T-helper 2 cell treated with Interferon-gamma antibody and Interleukin-4, amounts not matched to agents 5 μg/mL and 100 μg/mL, for 36 hours (primary cell): ENCODE measurements around the gene SHISA6.

Experiments
- DNase-seq: peaks from one replicate; pipeline ENCODE4 v3.0.0; 2021; ENCODE audit warnings: low spot score
- H3K27ac Mint-ChIP-seq: one replicate; pipeline ENCODE4 v1.8.0; 2021; ENCODE audit warnings: mild to moderate bottlenecking, mixed read lengths
- H3K27me3 Mint-ChIP-seq: one replicate; pipeline ENCODE4 v1.8.0; 2021; ENCODE audit warnings: low read depth, mixed read lengths
- H3K36me3 Mint-ChIP-seq: one replicate; pipeline ENCODE4 v1.8.0; 2021; ENCODE audit warnings: low read depth, mixed read lengths
- H3K4me1 Mint-ChIP-seq: one replicate; pipeline ENCODE4 v1.8.0; 2021; ENCODE audit warnings: low read depth, mixed read lengths
- H3K4me3 Mint-ChIP-seq: one replicate; pipeline ENCODE4 v1.8.0; 2022; ENCODE audit warnings: mild to moderate bottlenecking, moderate library complexity, mixed read lengths
- H3K9me3 Mint-ChIP-seq: one replicate; pipeline ENCODE4 v1.8.0; 2021; ENCODE audit warnings: mixed read lengths

SHISA6 gene

DNA sequence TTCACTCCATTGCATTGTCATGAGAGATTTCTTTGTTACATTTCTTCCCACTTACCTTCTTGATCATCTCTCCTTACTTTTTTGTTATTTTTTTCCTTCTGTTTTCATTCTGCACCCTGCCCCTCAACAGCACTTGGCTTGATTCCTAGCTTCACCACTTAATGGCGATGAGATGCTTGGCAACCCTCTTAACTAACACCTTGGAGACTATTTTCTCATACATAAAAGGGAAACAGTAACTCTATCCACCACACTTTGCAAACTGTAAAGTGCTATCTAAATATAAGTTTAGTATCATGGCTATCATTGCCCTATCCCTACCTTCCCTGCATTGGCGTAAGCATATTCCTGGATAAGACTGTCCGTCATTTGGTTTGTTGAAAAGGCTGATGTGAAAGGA, 177.3 kb downstream of the SHISA6 start:
- H3K27me3 Mint-ChIP-seq, result no peaks in the 10 kb centered on the region
- no peak for DNase-seq
- no peaks in the 10 kb centered on the region for H3K4me1 Mint-ChIP-seq
- H3K4me3 Mint-ChIP-seq, result no peak overlapping the region
- H3K36me3 Mint-ChIP-seq, result no peaks in the 10 kb centered on the region
- peaks cover 25% of the 10 kb centered on the region for H3K9me3 Mint-ChIP-seq
- no peak overlapping the region for H3K27ac Mint-ChIP-seq

DNA sequence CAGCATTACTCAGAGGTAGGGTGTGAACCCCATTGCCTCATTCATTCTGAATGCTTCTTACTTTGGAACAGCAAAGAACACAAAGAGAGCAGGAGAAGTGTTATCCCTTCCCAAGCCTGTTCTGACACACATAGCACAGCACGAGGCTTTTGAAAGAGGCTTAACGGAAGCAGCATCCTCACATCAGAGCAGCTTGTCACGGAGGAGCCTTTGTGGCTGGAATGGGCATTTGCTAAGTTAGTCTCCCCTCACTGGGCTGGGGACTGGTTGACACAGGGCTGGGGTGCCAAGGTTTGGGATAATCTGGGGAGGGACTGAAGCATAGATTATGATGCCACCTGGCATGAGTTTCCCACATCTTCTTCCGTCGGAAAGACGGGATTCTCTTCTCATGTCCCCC, 189.7 kb downstream of the SHISA6 start:
- Mint-ChIP-seq H3K4me3 (no peak overlapping the region), H3K36me3 (no peaks in the 10 kb centered on the region), H3K4me1 (no peaks in the 10 kb centered on the region), H3K27ac (no peak overlapping the region), H3K9me3 (peaks cover 38% of the 10 kb centered on the region), H3K27me3 (no peaks in the 10 kb centered on the region)
- DNase-seq, result no peak

DNA sequence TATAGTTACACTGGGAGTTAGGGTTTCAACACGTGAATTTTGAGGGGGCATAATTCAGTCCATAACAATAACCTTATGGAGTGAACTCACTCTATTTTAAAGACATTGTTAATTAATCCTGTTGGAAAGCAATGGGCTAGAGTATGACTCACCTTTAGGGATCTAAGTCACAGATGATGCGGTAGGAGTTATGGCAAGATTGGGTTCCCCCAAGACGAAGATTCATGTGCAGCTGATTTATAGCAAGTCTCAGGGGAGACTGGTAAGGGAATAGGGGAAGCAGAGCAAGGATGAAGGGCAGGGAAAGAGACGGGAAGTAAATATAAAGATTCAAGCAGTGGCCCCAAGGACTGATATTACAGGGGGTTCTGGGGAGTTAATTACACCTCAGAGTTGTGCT, 197.7 kb downstream of the SHISA6 start:
- no peaks in the 10 kb centered on the region for H3K4me1 Mint-ChIP-seq
- no peak overlapping the region for H3K4me3 Mint-ChIP-seq
- no peaks in the 10 kb centered on the region for H3K36me3 Mint-ChIP-seq
- H3K27me3 Mint-ChIP-seq, result no peaks in the 10 kb centered on the region
- no peak for DNase-seq
- no peak overlapping the region for H3K27ac Mint-ChIP-seq
- peaks cover 43% of the 10 kb centered on the region for H3K9me3 Mint-ChIP-seq

DNA sequence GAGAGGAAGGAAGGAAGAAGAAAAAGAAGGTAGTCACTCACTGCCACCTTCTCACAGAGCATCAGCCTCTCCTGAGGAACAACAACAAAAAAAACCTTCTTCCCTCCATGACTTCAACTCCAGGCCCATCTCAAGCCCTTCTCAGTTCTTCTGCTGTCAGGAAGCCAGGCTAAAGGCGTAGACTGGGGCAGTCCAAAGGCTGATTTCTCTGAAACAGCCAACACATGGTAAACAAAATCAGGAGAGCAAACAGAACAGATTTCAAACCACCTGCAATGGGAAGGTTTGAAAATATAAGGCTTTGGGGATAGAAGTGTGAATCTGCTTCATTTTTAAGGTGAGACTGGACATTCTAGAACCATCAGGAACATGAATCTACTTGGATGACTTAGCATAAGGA, 200.0 kb downstream of the SHISA6 start:
- Mint-ChIP-seq H3K9me3 (peaks cover 44% of the 10 kb centered on the region), H3K4me1 (no peaks in the 10 kb centered on the region), H3K27ac (no peak overlapping the region), H3K4me3 (no peak overlapping the region), H3K27me3 (no peaks in the 10 kb centered on the region), H3K36me3 (no peaks in the 10 kb centered on the region)
- DNase-seq, result no peak

DNA sequence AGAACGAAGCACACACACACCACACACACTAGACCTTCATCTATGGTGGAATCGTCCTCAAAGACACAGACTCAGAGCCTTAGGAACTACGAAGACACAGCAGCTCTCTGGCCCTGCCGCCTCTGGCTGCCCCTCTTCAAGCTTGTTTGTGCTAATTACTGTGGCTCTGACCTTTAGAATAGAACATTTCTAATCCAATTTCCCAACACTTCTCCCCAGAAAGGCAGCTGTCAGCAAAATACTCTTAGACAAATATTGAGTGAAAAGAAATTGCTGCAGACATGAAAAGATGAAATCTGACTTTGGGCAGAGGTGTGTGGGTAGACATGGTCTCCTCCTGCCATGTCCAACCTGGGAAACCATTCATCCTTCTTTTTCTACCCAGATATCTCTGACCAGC, 205.3 kb downstream of the SHISA6 start:
- Mint-ChIP-seq H3K4me1 (no peaks in the 10 kb centered on the region), H3K4me3 (no peak overlapping the region), H3K36me3 (no peaks in the 10 kb centered on the region), H3K27ac (no peak overlapping the region), H3K27me3 (no peaks in the 10 kb centered on the region), H3K9me3 (peaks cover 38% of the 10 kb centered on the region)
- DNase-seq, result no peak

DNA sequence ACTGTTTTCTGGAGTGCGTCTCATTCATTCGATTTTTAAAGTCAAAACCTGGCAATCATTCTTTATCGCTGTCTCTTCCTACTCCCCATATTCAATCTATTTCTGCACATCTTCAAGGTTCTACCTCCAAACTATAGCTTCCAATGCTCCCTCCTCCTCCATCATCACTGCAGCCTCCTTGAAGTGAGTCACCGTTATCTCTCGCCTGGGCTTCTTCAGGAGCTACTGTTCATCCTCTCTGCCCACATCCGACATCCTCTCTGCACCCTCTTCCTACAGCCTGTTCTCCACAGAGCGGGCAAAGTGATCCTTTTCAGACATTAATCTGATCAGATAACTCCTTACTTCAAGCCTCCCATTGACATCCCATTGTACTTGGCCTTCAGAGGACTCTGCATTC, 213.1 kb downstream of the SHISA6 start:
- no peak for DNase-seq
- Mint-ChIP-seq H3K4me3 (no peak overlapping the region), H3K9me3 (peaks cover 44% of the 10 kb centered on the region), H3K27ac (no peak overlapping the region), H3K36me3 (no peaks in the 10 kb centered on the region), H3K4me1 (no peaks in the 10 kb centered on the region), H3K27me3 (no peaks in the 10 kb centered on the region)

DNA sequence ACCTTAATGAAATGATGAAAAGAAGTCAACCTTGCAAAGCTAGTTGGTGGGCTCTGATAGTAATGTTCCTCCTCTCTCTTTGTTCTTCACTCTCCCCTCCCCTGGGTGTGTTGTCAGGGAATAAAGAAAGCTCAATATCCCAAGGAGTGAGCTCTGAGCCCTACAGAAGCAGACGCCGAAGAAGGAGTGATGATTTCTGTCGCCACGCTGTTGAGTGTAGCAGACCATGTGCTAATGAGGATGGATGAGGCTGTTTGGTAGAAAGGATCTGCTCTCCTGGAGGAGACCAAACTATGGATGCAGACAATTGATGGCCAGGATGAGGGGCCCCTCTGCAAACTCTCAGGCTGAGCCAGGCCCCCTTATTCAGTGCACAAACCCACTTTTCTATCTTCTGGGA, 217.3 kb downstream of the SHISA6 start:
- Mint-ChIP-seq H3K4me1 (no peaks in the 10 kb centered on the region), H3K27ac (no peak overlapping the region), H3K36me3 (no peaks in the 10 kb centered on the region), H3K4me3 (no peak overlapping the region), H3K27me3 (no peaks in the 10 kb centered on the region), H3K9me3 (peaks cover 39% of the 10 kb centered on the region)
- no peak for DNase-seq

DNA sequence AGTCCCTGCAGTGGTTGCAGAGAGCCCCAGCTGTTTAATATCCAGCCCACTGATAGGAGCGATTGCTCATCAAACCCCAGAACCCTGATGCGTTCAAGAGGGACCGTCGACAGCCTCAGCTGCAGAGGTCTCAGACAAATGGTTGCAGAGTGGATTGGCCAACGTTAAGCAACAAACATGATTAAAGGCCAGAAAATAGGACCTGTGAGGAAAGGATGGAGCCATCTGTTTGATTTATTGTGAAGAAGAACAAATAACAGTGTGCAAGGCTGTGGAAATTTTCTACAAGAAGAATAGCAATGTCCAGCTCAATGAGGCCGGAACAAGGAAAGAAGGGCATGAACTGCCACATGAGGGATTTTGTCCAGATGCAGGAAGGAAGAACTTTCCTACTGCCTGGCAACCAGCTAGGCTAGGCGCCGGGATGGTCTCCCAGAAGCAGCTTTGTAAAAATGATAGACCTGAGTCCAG, 218.9 kb downstream of the SHISA6 start:
- DNase-seq, result no peak
- H3K27ac Mint-ChIP-seq, result no peak overlapping the region
- peaks cover 28% of the 10 kb centered on the region for H3K9me3 Mint-ChIP-seq
- H3K4me1 Mint-ChIP-seq, result no peaks in the 10 kb centered on the region
- H3K36me3 Mint-ChIP-seq, result no peaks in the 10 kb centered on the region
- H3K4me3 Mint-ChIP-seq, result no peak overlapping the region
- H3K27me3 Mint-ChIP-seq, result no peaks in the 10 kb centered on the region

DNA sequence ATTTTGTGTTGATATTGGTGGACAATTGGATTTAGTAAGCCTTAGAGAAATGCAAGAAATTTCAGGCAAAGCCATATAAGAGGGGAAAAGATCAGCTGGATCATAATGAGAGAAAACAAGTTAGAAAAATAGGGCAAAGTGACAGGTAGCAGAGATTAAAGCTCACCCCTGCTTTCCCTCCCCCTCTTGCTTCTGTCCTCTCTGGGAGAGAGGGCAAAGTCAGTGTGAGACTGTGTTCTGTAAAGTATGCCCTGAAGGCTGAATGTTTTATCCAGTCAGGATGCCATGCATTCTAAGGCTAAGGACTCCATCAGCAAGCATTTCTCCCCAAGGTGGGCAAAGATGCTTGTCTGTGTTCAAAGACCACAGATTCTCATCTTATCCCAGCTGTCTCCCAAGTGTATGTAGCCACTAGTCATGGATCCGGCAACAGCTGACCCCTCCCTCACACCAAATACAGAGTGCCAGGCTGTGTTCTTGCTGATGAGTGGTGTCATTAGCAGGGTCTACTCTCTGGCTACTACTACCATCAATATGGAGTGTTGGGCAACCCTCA, 221.1 kb downstream of the SHISA6 start:
- no peak overlapping the region for H3K4me3 Mint-ChIP-seq
- H3K36me3 Mint-ChIP-seq, result no peaks in the 10 kb centered on the region
- H3K27ac Mint-ChIP-seq, result no peak overlapping the region
- H3K9me3 Mint-ChIP-seq, result peaks cover 32% of the 10 kb centered on the region
- H3K4me1 Mint-ChIP-seq, result no peaks in the 10 kb centered on the region
- H3K27me3 Mint-ChIP-seq, result no peaks in the 10 kb centered on the region
- DNase-seq, result no peak

DNA sequence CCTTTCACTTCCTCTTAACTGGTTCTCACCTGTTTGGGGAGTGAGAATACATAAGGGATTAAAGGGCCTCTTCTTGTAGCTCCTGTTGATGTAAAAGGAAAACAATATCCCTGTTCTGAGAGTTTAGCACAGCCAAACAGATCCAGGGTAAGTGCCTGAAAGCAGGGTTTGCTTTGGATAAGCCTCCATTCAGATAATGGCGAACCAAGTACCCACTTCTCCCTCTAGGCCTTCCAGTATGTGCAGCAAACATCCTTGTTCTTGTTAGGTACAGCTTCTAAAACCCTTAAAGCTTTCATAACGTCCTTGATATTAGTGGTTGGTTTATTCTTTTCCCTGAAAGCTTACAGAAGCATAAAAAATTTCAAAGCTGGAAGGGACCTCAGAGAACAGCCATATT, 226.6 kb downstream of the SHISA6 start:
- no peaks in the 10 kb centered on the region for H3K36me3 Mint-ChIP-seq
- H3K4me3 Mint-ChIP-seq, result no peak overlapping the region
- no peak overlapping the region for H3K27ac Mint-ChIP-seq
- H3K27me3 Mint-ChIP-seq, result no peaks in the 10 kb centered on the region
- no peak for DNase-seq
- peaks cover 37% of the 10 kb centered on the region for H3K9me3 Mint-ChIP-seq
- H3K4me1 Mint-ChIP-seq, result no peaks in the 10 kb centered on the region

DNA sequence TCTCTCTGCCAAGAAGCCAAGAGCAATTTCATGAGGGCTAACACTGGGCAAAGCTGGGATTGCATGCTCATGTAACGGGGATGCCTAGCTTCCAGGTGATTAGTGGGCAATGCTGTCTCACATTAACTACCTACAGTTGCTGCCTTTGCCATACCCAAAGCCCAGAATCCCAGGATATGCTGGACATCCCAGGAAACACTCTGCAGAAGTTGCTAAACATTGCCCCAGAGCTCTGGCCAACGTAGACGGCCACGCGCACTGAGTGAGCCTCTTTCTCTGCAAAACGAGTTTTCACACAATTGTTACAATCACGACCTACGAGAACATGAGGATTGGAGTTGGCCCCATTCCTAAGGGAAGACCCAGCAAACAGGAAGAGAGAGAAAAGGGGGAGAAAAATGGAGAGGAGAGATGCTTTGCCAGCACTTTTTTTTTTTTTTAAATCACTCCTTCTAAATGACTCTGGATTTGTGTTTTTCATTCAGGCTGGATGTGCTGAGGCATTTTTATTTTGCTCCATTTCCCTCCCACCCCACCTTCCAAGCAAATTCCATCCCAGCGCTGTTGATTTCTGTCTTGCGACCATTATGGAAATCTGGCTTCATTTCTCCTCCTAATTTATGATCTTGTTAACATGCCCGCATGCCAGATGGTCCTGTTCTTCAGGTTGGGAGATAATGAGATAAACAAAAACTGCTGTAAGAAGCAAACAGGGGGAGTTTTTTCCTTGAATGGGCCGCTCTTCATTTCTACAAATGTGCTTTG, 244.5 kb downstream of the SHISA6 start:
- no peaks in the 10 kb centered on the region for H3K27me3 Mint-ChIP-seq
- DNase-seq, result no peak
- H3K4me3 Mint-ChIP-seq, result no peak overlapping the region
- H3K36me3 Mint-ChIP-seq, result no peaks in the 10 kb centered on the region
- peaks cover 33% of the 10 kb centered on the region for H3K9me3 Mint-ChIP-seq
- no peaks in the 10 kb centered on the region for H3K4me1 Mint-ChIP-seq
- no peak overlapping the region for H3K27ac Mint-ChIP-seq

DNA sequence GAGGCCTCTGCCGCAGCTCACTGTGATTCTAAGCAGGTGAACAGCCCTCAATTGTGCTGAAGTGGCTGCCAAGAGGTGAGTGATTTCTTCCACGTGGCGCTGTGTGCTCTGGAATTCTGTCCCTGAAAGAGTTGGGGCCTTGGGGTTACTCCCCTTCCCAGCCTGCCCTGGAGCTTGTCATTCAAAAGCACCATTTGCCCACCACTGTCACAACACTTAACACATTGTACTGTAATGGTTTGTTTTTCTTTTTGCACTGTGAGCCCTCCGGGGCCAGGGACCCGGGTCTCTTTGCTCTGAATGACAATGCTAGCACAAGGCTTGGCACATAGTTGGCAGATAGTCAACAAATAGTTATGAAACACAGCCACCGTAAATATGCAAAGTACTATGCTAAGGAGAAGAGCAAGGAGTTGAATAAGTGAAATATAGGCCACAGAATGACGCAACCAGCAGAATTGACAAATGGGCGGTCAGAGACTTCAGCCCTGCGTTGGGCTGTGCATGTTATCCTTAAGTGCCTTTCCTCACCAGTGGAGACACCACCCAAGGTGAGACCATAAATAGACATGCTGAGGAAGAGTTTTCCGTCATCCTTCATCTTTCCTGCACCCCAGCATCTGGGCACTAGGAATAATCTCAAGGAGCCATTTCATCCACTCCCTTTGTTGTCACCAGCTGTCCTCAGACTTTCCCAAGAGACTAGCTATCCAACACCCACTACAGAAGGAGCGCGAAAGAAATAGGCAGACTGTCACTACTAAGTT, 245.3 kb downstream of the SHISA6 start:
- Mint-ChIP-seq H3K27ac (no peak overlapping the region), H3K9me3 (peaks cover 36% of the 10 kb centered on the region), H3K36me3 (no peaks in the 10 kb centered on the region), H3K27me3 (no peaks in the 10 kb centered on the region), H3K4me1 (no peaks in the 10 kb centered on the region), H3K4me3 (no peak overlapping the region)
- no peak for DNase-seq

DNA sequence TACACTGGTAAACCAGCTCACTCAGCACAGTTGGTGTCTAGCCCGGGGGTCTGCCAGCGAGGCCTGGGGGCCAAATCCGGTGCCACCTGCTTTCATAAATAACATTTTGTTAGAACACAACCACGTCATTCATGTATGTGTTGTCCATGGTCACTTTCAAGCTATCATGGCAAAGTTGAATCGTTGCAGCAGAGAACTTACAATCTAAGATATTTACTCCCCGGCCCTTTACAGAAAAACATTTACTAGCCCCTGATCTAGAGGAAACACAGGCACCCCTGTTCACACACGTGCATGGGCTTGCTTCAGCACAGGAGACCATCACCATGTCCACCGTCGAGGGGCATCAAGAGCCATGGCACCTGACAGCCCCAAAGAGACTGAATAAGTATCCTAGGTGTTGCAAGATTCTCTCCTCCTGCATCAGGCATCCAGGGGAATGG, 245.9 kb downstream of the SHISA6 start:
- no peak overlapping the region for H3K4me3 Mint-ChIP-seq
- H3K9me3 Mint-ChIP-seq, result peaks cover 33% of the 10 kb centered on the region
- no peak overlapping the region for H3K27ac Mint-ChIP-seq
- no peaks in the 10 kb centered on the region for H3K36me3 Mint-ChIP-seq
- no peaks in the 10 kb centered on the region for H3K4me1 Mint-ChIP-seq
- DNase-seq, result no peak
- no peaks in the 10 kb centered on the region for H3K27me3 Mint-ChIP-seq

DNA sequence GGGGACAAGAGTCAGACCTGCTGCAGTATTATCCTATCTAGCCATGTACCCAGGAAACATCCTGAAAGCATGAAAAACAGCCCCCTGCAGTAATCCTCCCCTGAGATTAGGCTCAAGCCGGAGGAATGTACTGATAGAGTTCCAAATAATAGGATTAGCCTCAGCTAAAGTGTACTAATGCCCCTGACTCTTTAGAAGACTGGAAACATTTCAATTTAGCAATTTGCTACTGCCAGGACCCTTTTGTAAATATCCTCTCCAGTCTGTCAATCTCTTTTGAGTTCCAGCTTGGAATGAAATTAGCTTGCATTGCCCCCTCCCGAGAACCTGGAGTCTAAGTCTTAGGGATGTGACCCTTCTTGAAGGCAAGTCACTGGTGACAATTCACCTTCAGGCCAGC, 246.5 kb downstream of the SHISA6 start:
- no peaks in the 10 kb centered on the region for H3K4me1 Mint-ChIP-seq

More for the DNA sequence above, 246.5 kb downstream of the SHISA6 start:
- DNase-seq, result no peak
- Mint-ChIP-seq H3K27ac (no peak overlapping the region), H3K36me3 (no peaks in the 10 kb centered on the region), H3K4me3 (no peak overlapping the region), H3K9me3 (peaks cover 27% of the 10 kb centered on the region), H3K27me3 (no peaks in the 10 kb centered on the region)
